Naive thymus-derived CD8-positive, alpha-beta T cell (primary cell): ENCODE results near the gene PLEKHA8. TPM values are rescaled to one million over a fixed set of nuclear protein-coding genes. Genes with fewer than 3 reads are reported as not detected.

ENCODE experiments used
- ATAC-seq, 2 donors: fragments of 150-1000 bp; cut with Tn5 transposase in 1 of 2; sonication (Bioruptor Pico), chemical (Tn5 transposase) in 1 of 2; 1 replicate in 1 of 2; 2 replicates in 1 of 2; pipeline ENCODE4 v1.10.0; 2021; ENCODE audit warnings: mild to moderate bottlenecking in 2 of 2, moderate library complexity in 2 of 2
- POLR2A ChIA-PET: fragments of 350-600 bp; sonication (Branson Sonifier 250); formaldehyde crosslinking; loops from one replicate; lab custom pipeline; 2021; ENCODE audit warnings: antibody characterized with exemption; lab: Charles Lee
- DNase-seq, 10 donors: peaks; one replicate each; pipeline versions ENCODE4 v3.0.0 to v3.0.0-alpha.2; 2020 to 2022
- H3K27ac Mint-ChIP-seq, 10 donors: one replicate each; pipeline ENCODE4 v1.8.0; 2020 to 2022; ENCODE audit warnings: mild to moderate bottlenecking in 10 of 10, mixed read lengths in 10 of 10, moderate library complexity in 4 of 10, inconsistent platforms in 1 of 10
- H3K27me3 Mint-ChIP-seq, 5 donors: one replicate each; pipeline ENCODE4 v1.8.0; 2021 to 2022; ENCODE audit warnings: mixed read lengths in 5 of 5
- H3K36me3 Mint-ChIP-seq, 3 donors: one replicate each; pipeline ENCODE4 v1.8.0; 2020 to 2022; ENCODE audit warnings: mixed read lengths in 3 of 3, mild to moderate bottlenecking in 2 of 3, inconsistent platforms in 1 of 3
- H3K4me1 Mint-ChIP-seq, 4 donors: one replicate each; pipeline ENCODE4 v1.8.0; 2021 to 2022; ENCODE audit warnings: mixed read lengths in 4 of 4
- H3K4me3 Mint-ChIP-seq, 10 donors: one replicate each; pipeline ENCODE4 v1.8.0; 2020 to 2022; ENCODE audit warnings: mild to moderate bottlenecking in 10 of 10, mixed read lengths in 10 of 10, moderate library complexity in 6 of 10, inconsistent platforms in 1 of 10
- H3K9me3 Mint-ChIP-seq, 9 donors: one replicate each; pipeline ENCODE4 v1.8.0; 2020 to 2022; ENCODE audit warnings: mixed read lengths in 9 of 9, mild to moderate bottlenecking in 3 of 9, inconsistent platforms in 1 of 9, moderate library complexity in 1 of 9
- polyA plus RNA-seq, 3 donors: library from polyadenylated mRNA; unstranded; fragments of 300-500 nt; fragmentation: Illumina TruSeq; gene quantifications; one replicate each; pipeline ENCODE4 v1.2.3, GENCODE V29; 2021
- total RNA-seq, 8 experiments: library from RNA in 2 of 8; stranded (reverse) in 2 of 8; gene quantifications; one replicate each; pipeline ENCODE4 v1.2.3 and lab custom pipeline; 2021 to 2026

Gene PLEKHA8
- total and polyA plus RNA-seq, 5 experiments from 2014 or later = 2.7 to 11.9 (median 4.9) TPM

GRCh38 chr7:30026229-30027064 is 1.8 kb upstream of the PLEKHA8 start, which contains the start of gene FKBP14:
TSS of gene FKBP14 (minus strand) at chr7:30026702. CDS start at chr7:30026508, 194 bp downstream.
- H3K9me3 Mint-ChIP-seq = no peaks in the 10 kb centered on the region
- DNase-seq (peak; percentile 76 to 97 (median 88)), ATAC-seq (peak; percentile 81 to 85)
- peaks cover 19 to 47% (median 31%) of the 10 kb centered on the region in 4 donors for H3K4me1 Mint-ChIP-seq
- peaks cover 0 to 3% (median 0%) of the 10 kb centered on the region in 3 donors for H3K36me3 Mint-ChIP-seq
- H3K4me3 Mint-ChIP-seq = peak within 1 kb of the TSS in 8 of 10 donors; percentile 89 to 99 (median 96)
- POLR2A ChIA-PET = interaction anchor here (0.9 kb wide), 2 partner anchors 37 to 452 kb away, joined by 3 read pairs; partner anchors contain the start of gene SCRN1
- H3K27ac Mint-ChIP-seq = peak within 1 kb of the TSS; percentile 53 to 97 (median 92)
- no peaks in the 10 kb centered on the region for H3K27me3 Mint-ChIP-seq

- Mint-ChIP-seq H3K27me3 (no peaks in the 10 kb centered on the region), H3K36me3 (no peaks in the 10 kb centered on the region), H3K4me1 (peaks cover 19 to 47% (median 31%) of the 10 kb centered on the region in 4 donors), H3K9me3 (no peaks in the 10 kb centered on the region), H3K27ac (peak overlapping the region; percentile 53 to 97 (median 92)), H3K4me3 (peak overlapping the region in 8 of 10 donors; percentile 89 to 99 (median 96))
- POLR2A ChIA-PET = interaction anchor here (0.9 to 1.0 kb wide), 3 partner anchors 37 to 451 kb away, joined by 3 read pairs; partner anchors contain the start of gene SCRN1
- ATAC-seq (peak; percentile 19 to 23), DNase-seq (peak in 6 of 10 donors; percentile 6 to 66 (median 36))
These were observed 1.2 kb upstream of the PLEKHA8 start for GRCh38 chr7:30027065-30027456.

- H3K4me3 Mint-ChIP-seq = peak overlapping the region in 8 of 10 donors; percentile 89 to 99 (median 96)
- peak in 1 of 10 donors; percentile 3 for DNase-seq
- no peak for ATAC-seq
- H3K9me3 Mint-ChIP-seq = no peaks in the 10 kb centered on the region
- H3K36me3 Mint-ChIP-seq = no peaks in the 10 kb centered on the region
- H3K27me3 Mint-ChIP-seq = no peaks in the 10 kb centered on the region
- H3K27ac Mint-ChIP-seq = peak overlapping the region; percentile 53 to 97 (median 92)
- peaks cover 19 to 42% (median 32%) of the 10 kb centered on the region in 4 donors for H3K4me1 Mint-ChIP-seq
- POLR2A ChIA-PET = interaction anchor here (0.6 to 2.5 kb wide), 3 partner anchors 33 to 121 kb away, joined by 3 to 8 read pairs (median 7); no protein-coding TSS in a partner anchor
These were observed 434 bp upstream of the PLEKHA8 start for GRCh38 chr7:30027740-30028215.

GRCh38 chr7:30028749-30029635 is 780 bp downstream of the PLEKHA8 start:
- POLR2A ChIA-PET = interaction anchor here (0.7 to 2.5 kb wide), 2 partner anchors 11 to 33 kb away, joined by 3 to 8 read pairs; no protein-coding TSS in a partner anchor
- H3K4me3 Mint-ChIP-seq = no peak overlapping the region
- no peaks in the 10 kb centered on the region for H3K9me3 Mint-ChIP-seq
- H3K4me1 Mint-ChIP-seq = peaks cover 19 to 30% (median 23%) of the 10 kb centered on the region in 4 donors
- peak; percentile 23 to 24 for ATAC-seq
- H3K36me3 Mint-ChIP-seq = peaks cover 0 to 2% (median 0%) of the 10 kb centered on the region in 3 donors
- no peaks in the 10 kb centered on the region for H3K27me3 Mint-ChIP-seq
- peak overlapping the region in 4 of 10 donors; percentile 53 to 90 (median 88) for H3K27ac Mint-ChIP-seq
- DNase-seq = peak in 7 of 10 donors; percentile 0 to 55 (median 36)

GRCh38 chr7:30029696-30030095 is 1.5 kb downstream of the PLEKHA8 start:
- H3K9me3 Mint-ChIP-seq = no peaks in the 10 kb centered on the region
- peaks cover 15 to 27% (median 20%) of the 10 kb centered on the region in 4 donors for H3K4me1 Mint-ChIP-seq
- no peak overlapping the region for H3K4me3 Mint-ChIP-seq
- peak overlapping the region in 3 of 10 donors; percentile 53 to 90 (median 66) for H3K27ac Mint-ChIP-seq
- H3K36me3 Mint-ChIP-seq = peaks cover 0 to 6% (median 4%) of the 10 kb centered on the region in 3 donors
- no peaks in the 10 kb centered on the region for H3K27me3 Mint-ChIP-seq
- POLR2A ChIA-PET = interaction anchor here (2.5 kb wide), 1 partner anchor 32 kb away, joined by 8 read pairs; no protein-coding TSS in a partner anchor
- ATAC-seq (peak in 1 of 2 donors; percentile 18), DNase-seq (peak in 4 of 10 donors; percentile 2 to 17 (median 10))

- Mint-ChIP-seq H3K9me3 (no peaks in the 10 kb centered on the region), H3K27ac (peak overlapping the region in 1 of 10 donors; percentile 42), H3K4me3 (no peak overlapping the region), H3K36me3 (peaks cover 0 to 8% (median 6%) of the 10 kb centered on the region in 3 donors), H3K4me1 (peaks cover 2 to 10% (median 4%) of the 10 kb centered on the region in 4 donors), H3K27me3 (no peaks in the 10 kb centered on the region)
- ATAC-seq (no peak), DNase-seq (no peak)
- POLR2A ChIA-PET = no interaction called here
These were observed 4.3 kb downstream of the PLEKHA8 start for GRCh38 chr7:30032310-30033125.

GRCh38 chr7:30034501-30034900 is 6.3 kb downstream of the PLEKHA8 start:
- H3K27me3 Mint-ChIP-seq = no peaks in the 10 kb centered on the region
- no peak overlapping the region for H3K27ac Mint-ChIP-seq
- H3K4me1 Mint-ChIP-seq = peaks cover under 1 to 6% (median 5%) of the 10 kb centered on the region in 4 donors
- POLR2A ChIA-PET = no interaction called here
- no peak for ATAC-seq
- DNase-seq = no peak
- H3K4me3 Mint-ChIP-seq = no peak overlapping the region
- peaks cover 0 to 8% (median 6%) of the 10 kb centered on the region in 3 donors for H3K36me3 Mint-ChIP-seq
- no peaks in the 10 kb centered on the region for H3K9me3 Mint-ChIP-seq

GRCh38 chr7:30036220-30036619 is 8.0 kb downstream of the PLEKHA8 start:
- H3K36me3 Mint-ChIP-seq = peaks cover 0 to 8% (median 6%) of the 10 kb centered on the region in 3 donors
- ATAC-seq = no peak
- H3K4me1 Mint-ChIP-seq = peaks cover 6 to 18% (median 11%) of the 10 kb centered on the region in 4 donors
- H3K9me3 Mint-ChIP-seq = no peaks in the 10 kb centered on the region
- DNase-seq = no peak
- no peaks in the 10 kb centered on the region for H3K27me3 Mint-ChIP-seq
- no peak overlapping the region for H3K27ac Mint-ChIP-seq
- POLR2A ChIA-PET = no interaction called here
- H3K4me3 Mint-ChIP-seq = no peak overlapping the region

GRCh38 chr7:30038196-30038980 is 10.2 kb downstream of the PLEKHA8 start:
- H3K9me3 Mint-ChIP-seq = no peaks in the 10 kb centered on the region
- H3K4me3 Mint-ChIP-seq = no peak overlapping the region
- ATAC-seq (no peak), DNase-seq (no peak)
- H3K27ac Mint-ChIP-seq = peak overlapping the region in 1 of 10 donors; percentile 72
- POLR2A ChIA-PET = interaction anchor here (0.7 kb wide), 1 partner anchor 20 kb away, joined by 3 read pairs; no protein-coding TSS in a partner anchor
- H3K27me3 Mint-ChIP-seq = no peaks in the 10 kb centered on the region
- H3K4me1 Mint-ChIP-seq = peaks cover 6 to 18% (median 11%) of the 10 kb centered on the region in 4 donors
- peaks cover 0 to 8% (median 6%) of the 10 kb centered on the region in 3 donors for H3K36me3 Mint-ChIP-seq

- Mint-ChIP-seq H3K4me1 (peaks cover 6 to 18% (median 11%) of the 10 kb centered on the region in 4 donors), H3K27me3 (no peaks in the 10 kb centered on the region), H3K27ac (no peak overlapping the region), H3K9me3 (no peaks in the 10 kb centered on the region), H3K4me3 (peak overlapping the region in 1 of 10 donors; percentile 16), H3K36me3 (peaks cover 0 to 13% (median 7%) of the 10 kb centered on the region in 3 donors)
- DNase-seq = no peak
- POLR2A ChIA-PET = interaction anchor here (0.7 kb wide), 2 partner anchors 12 to 1979 kb away, joined by 3 to 5 read pairs; no protein-coding TSS in a partner anchor
- ATAC-seq = no peak
These were observed 12.7 kb downstream of the PLEKHA8 start for GRCh38 chr7:30040938-30041337.
